AG10803 (cell line): ENCODE data around the gene CFL2.
A peak's percentile ranks its signal among the peaks of the same experiment; 100 is the strongest.
"Not testable (repeated sequence)": the region's sequence is repeated elsewhere in the genome, so short reads cannot be mapped to it uniquely, and the experiment has no call there.

Source experiments
- DNase-seq: peaks from one replicate; pipeline ENCODE4 v3.0.0; 2010; ENCODE audit warnings: low read depth
- H3K4me3 ChIP-seq: 2 replicates; pipeline ENCODE4 v1.5.1; 2011; ENCODE audit warnings: mild to moderate bottlenecking, low read length, control low read depth
- TF ChIP-seq, protein P1 (sequence below): conservative IDR thresholded peaks from 2 replicates; pipeline ENCODE4 v1.5.1; 2011; ENCODE audit warnings: mild to moderate bottlenecking, low read length, control low read depth, inconsistent platforms

The CFL2 gene

DNA sequence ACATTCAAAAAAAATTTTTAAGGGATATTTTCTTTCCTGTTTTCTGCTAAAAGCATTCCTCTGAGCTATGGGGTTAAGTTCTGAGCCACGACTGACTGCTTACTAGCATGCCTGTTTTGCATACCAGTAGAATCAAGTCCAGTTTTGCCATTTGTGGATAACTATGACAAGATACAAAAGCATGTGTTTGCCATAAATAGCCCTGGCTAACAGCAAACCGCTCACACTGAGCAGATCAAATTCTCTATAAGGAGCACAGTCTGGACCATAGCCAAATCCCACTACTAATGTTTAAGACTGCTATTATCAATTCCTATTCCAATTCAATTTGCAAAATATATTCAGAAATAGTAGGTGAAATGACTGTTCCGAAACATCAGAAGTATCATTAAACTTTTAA, 3.2 kb downstream of the CFL2 start:
- peak; percentile 94 for DNase-seq
- TF ChIP-seq, protein P1, sequence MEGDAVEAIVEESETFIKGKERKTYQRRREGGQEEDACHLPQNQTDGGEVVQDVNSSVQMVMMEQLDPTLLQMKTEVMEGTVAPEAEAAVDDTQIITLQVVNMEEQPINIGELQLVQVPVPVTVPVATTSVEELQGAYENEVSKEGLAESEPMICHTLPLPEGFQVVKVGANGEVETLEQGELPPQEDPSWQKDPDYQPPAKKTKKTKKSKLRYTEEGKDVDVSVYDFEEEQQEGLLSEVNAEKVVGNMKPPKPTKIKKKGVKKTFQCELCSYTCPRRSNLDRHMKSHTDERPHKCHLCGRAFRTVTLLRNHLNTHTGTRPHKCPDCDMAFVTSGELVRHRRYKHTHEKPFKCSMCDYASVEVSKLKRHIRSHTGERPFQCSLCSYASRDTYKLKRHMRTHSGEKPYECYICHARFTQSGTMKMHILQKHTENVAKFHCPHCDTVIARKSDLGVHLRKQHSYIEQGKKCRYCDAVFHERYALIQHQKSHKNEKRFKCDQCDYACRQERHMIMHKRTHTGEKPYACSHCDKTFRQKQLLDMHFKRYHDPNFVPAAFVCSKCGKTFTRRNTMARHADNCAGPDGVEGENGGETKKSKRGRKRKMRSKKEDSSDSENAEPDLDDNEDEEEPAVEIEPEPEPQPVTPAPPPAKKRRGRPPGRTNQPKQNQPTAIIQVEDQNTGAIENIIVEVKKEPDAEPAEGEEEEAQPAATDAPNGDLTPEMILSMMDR = no peak
- H3K4me3 ChIP-seq = peak overlapping the region; percentile 81

DNA sequence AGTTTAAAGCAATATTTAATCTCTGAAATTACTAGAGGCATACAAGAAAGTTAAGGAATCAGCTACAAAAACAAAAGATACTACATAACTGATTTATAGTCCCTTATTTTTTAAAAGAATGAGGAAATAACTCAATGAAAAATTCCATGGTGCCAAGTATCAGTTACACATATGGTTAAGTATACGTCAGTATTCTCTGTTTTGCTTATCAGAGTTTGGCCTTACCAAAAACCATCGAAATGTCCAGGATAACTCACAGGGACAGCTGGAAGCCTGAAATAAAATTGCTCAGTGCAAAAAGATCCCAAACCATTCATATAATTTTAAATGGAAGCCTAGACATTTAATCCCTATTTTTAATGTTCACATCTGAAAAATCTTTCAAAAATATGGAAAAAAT, 3.6 kb downstream of the CFL2 start:
- 0 out of 2 replicates have a peak overlapping the region, but pooled peaks have one; percentile 8 for H3K4me3 ChIP-seq
- peak; percentile 53 for DNase-seq
- TF ChIP-seq, protein P1 = no peak

DNA sequence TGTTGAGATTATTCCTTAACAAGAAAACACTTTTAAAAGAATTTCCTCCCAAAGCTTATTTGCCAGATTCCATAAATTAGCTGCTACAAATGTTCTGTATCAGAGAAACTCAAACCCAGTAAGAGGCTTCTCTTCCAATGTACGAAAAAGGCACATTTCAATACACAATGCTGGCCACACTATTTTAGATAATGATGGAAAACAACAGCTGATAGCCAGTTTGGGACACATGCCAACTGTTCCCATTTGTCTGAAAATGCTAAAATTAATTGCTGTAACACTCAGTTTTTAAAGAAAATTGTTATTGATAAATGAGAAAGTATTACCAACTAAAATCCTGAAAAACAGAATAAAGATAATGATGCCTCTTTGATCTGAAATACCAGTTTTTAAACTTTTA, 4.4 kb downstream of the CFL2 start:
- no peak for DNase-seq
- TF ChIP-seq, protein P1 = no peak
- H3K4me3 ChIP-seq = peak overlapping the region; percentile 7; the same call in 1 of the 2 replicates

DNA sequence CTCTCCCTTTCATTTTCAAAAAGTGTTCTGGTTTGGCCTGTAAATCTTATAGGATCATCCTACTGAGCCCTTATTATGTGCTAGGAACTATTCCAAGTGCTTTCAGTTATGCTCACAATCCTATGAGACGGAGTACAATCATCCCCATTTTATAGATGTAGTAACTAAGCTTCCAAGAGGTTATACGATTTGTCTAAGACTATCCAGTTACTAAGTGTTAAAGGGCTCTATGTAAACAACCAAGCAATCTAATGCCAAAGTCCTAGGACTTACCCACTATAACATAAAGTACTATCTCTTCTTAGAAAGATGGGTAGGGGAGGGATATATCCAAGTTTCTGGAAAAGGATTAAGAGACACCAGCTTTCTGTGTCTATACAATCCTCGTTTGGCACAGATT, 6.7 kb downstream of the CFL2 start:
- no peak for DNase-seq
- no peak overlapping the region for H3K4me3 ChIP-seq
- TF ChIP-seq, protein P1 = no peak

DNA sequence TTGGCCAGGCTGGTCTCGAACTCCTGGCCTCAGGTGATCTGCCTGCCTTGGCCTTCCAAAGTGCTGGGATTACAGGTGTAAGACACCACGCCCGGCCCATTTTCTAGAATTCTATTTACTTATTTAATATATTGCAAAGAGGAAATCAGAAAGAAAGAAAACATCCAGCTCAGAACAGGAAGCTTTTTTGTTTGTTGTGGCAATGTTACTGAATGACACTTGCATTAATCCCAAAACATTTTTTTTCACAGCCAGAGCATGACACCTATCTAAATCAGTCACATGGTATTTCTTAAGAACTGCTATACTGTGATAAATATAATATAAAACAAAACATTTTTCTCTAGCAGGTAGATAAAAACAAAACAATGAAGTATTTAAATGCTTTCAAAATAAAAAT, 12.6 kb downstream of the CFL2 start:
- TF ChIP-seq, protein P1 = no peak
- H3K4me3 ChIP-seq = no peak overlapping the region
- DNase-seq = no peak

DNA sequence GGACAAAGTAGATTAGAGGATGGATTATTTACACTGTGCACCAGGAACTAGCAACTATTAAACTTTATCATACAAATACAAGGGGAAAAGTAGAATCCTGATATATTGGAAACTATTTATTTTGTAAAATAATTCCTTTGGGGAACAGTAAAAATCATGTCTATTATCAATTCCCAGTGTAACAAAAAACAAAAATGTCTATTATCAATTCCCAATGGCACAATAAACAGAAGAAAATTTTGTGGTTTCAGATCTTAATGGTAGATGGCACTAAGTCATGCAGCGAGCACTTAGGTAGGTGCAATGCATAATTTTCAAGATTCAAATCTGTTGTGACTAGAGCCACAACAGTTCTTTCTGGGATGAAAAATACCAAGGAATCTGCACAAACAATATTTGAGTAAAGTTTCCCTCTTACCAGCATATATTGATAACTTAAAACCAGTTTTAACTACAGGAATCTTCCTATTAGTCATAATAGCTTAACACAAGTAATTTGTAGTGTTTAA, 13.7 kb downstream of the CFL2 start:
- H3K4me3 ChIP-seq = no peak overlapping the region
- TF ChIP-seq, protein P1 = no peak

DNA sequence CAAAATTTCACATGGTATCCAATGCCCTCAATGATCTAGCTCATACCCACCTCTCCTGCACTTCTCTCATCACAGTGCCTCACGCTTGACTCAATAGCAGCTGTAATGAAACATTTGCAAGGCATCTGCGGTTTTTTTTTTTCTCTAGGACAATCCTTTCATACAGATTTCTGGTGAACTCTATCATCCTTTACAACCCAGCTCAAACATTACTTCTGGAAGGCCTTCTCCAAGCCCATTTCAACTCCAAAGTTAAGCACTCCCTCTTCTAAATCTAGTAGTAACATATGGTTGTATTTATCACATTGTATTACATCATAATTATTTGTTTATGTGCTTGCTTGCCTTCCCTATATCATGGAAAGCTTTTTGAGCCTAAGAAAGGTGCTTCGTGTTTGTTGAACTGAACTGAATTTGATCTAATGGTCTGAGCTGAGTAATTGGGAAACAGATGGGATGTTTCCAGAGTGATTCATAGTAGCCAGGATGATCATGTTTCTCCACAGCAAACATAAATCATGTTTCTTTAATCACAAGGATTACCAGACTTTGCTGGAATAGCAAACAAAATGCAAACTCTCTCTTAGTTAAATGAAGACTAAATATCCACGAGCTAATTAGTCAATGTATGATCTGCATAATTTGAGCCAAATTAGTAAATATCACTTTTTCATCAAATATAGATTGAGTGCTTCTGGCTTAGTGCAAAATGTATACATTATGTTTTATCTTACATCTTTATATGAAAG, 14.3 kb downstream of the CFL2 start:
- DNase-seq = peak; percentile 94
- TF ChIP-seq, protein P1 = no peak
- no peak overlapping the region for H3K4me3 ChIP-seq

More for the DNA sequence above, 13.7 kb downstream of the CFL2 start:
- DNase-seq = no peak

DNA sequence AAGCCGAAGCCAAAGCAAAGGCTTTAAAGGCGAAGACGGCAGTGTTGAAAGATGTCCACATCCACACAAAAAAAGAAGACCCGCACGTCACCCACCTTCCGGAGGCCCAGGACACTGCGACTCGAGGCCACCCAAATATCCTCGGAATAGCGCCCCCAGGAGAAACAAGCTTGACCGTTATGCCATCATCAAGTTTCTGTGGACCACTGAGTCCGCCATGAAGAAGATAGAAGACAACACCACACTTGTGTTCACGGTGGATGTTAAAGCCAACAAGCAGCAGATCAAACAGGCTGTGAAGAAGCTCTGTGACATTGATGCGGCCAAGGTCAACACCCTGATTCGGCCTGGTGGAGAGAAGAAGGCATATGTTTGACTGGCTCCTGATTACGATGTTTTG, 20.2 kb downstream of the CFL2 start:
- DNase-seq, H3K4me3 ChIP-seq: not testable (repeated sequence)
